ENCODE results near the gene CSNK1A1. TPM values are rescaled to one million over a fixed set of nuclear protein-coding genes. Genes with fewer than 3 reads are reported as not detected.

CSNK1A1 gene
- 342 and 348 TPM in 2 replicates for total RNA-seq

GRCh38 chr5:149551227-149552037 is at the start of gene CSNK1A1:
Gene CSNK1A1, minus strand, starts transcription at chr5:149551439. Its CDS starts 475 bp downstream, at chr5:149550964.

GRCh38 chr5:149581192-149581861 is 30.1 kb upstream of the CSNK1A1 start, which contains the start of gene ARHGEF37:
Gene ARHGEF37, plus strand, starts transcription at chr5:149581498. Its CDS starts 16,272 bp downstream, at chr5:149597770.

Other genes with a start within 250 kb of the CSNK1A1 start
- 17.0 and 20.7 TPM in 2 replicates for gene GRPEL2, start 205.9 kb downstream of the CSNK1A1 start, total RNA-seq
- gene PCYOX1L, start 193.4 kb downstream of the CSNK1A1 start, total RNA-seq: 14.7 and 16.8 TPM in 2 replicates
- not detected in 2 replicates for gene IL17B, start 172.1 kb downstream of the CSNK1A1 start, total RNA-seq
- 0.89 and 2.9 TPM in 2 replicates for gene ARHGEF37, start 30.1 kb upstream of the CSNK1A1 start, total RNA-seq
- gene PPARGC1B, start 178.9 kb upstream of the CSNK1A1 start, total RNA-seq: under 0.01 and 0.18 TPM in 2 replicates

Measured in myometrial cell (primary cell).